Motor neuron (in vitro differentiated cells): Measurements from ENCODE around the gene ZNF646. TPM values are rescaled to one million over a fixed set of nuclear protein-coding genes. Genes with fewer than 3 reads are reported as not detected.

ENCODE experiments used
- total RNA-seq, 8 experiments: library from RNA; unstranded; fragments of 300-600 nt; gene quantifications; 2 replicates each; pipeline versions ENCODE4 v1.2.3 to v1.2.4, GENCODE V29; 2022

ZNF646 gene
- total RNA-seq, 8 experiments from 2014 or later, result 9.8 to 23.0 (median 12.6) TPM

Other genes starting within 250 kb of the ZNF646 start
- 10 to 100 TPM; 16.7 to 40.3 (median 20.5) TPM for gene BCL7C, start 180.3 kb upstream of the ZNF646 start, total RNA-seq
- 1 to 10 TPM in 2 of 8 experiments, under 1 TPM in 6; 0.38 to 2.9 (median 0.66) TPM for gene CTF1, start 177.8 kb upstream of the ZNF646 start, total RNA-seq
- 10 to 100 TPM; 10.4 to 49.8 (median 31.4) TPM for gene FBXL19, start 150.8 kb upstream of the ZNF646 start, total RNA-seq
- gene ORAI3, start 125.4 kb upstream of the ZNF646 start, total RNA-seq, result 10 to 100 TPM in 3 of 8 experiments, 1 to 10 TPM in 5; 4.4 to 37.4 (median 6.8) TPM
- gene SETD1A, start 116.7 kb upstream of the ZNF646 start, total RNA-seq, result 10 to 100 TPM in 2 of 8 experiments, 1 to 10 TPM in 6; 3.5 to 17.0 (median 6.6) TPM
- 10 to 100 TPM in 1 of 8 experiments, 1 to 10 TPM in 6, under 1 TPM in 1; 0.67 to 68.7 (median 1.6) TPM for gene HSD3B7, start 89.2 kb upstream of the ZNF646 start, total RNA-seq
- gene STX1B, start 63.8 kb upstream of the ZNF646 start, total RNA-seq, result 10 to 100 TPM in 4 of 8 experiments, 1 to 10 TPM in 2, under 1 TPM in 2; 0.45 to 20.9 (median 10.0) TPM
- 10 to 100 TPM; 14.0 to 47.5 (median 24.3) TPM for gene STX4, start 40.9 kb upstream of the ZNF646 start, total RNA-seq
- 10 to 100 TPM in 3 of 8 experiments, 1 to 10 TPM in 5; 7.5 to 17.6 (median 9.1) TPM for gene ZNF668, start 182 bp upstream of the ZNF646 start, total RNA-seq
- 1 to 10 TPM in 7 of 8 experiments, under 1 TPM in 1; 0.36 to 6.0 (median 3.5) TPM for gene PRSS53, start 14.5 kb downstream of the ZNF646 start, total RNA-seq
- gene VKORC1, start 20.4 kb downstream of the ZNF646 start, total RNA-seq, result 100 to 1,000 TPM in 1 of 8 experiments, 10 to 100 TPM in 7; 53.8 to 109 (median 72.4) TPM
- 10 to 100 TPM; 14.1 to 46.8 (median 19.6) TPM for gene BCKDK, start 34.0 kb downstream of the ZNF646 start, total RNA-seq
- 10 to 100 TPM; 27.9 to 64.3 (median 54.0) TPM for gene KAT8, start 43.2 kb downstream of the ZNF646 start, total RNA-seq
- 1 to 10 TPM in 1 of 8 experiments, under 1 TPM in 6, not detected in 1; 0.21 to 1.1 (median 0.55) TPM for gene PRSS8, start 61.3 kb downstream of the ZNF646 start, total RNA-seq
- 1 to 10 TPM in 3 of 8 experiments, under 1 TPM in 5; 0.36 to 3.8 (median 0.82) TPM for gene PRSS36, start 75.6 kb downstream of the ZNF646 start, total RNA-seq
- gene FUS, start 105.7 kb downstream of the ZNF646 start, total RNA-seq, result 100 to 1,000 TPM in 3 of 8 experiments, 10 to 100 TPM in 5; 31.7 to 375 (median 75.1) TPM
- gene PYCARD, start 128.3 kb downstream of the ZNF646 start, total RNA-seq, result 10 to 100 TPM in 2 of 8 experiments, 1 to 10 TPM in 2, under 1 TPM in 4; 0.43 to 45.6 (median 1.2) TPM
- under 1 TPM in 7 of 8 experiments, not detected in 1; 0.05 to 0.57 (median 0.13) TPM for gene TRIM72, start 139.7 kb downstream of the ZNF646 start, total RNA-seq
- under 1 TPM in 4 of 8 experiments, not detected in 4; 0.22 to 0.52 (median 0.39) TPM for gene PYDC1, start 142.7 kb downstream of the ZNF646 start, total RNA-seq
- gene ITGAM, start 185.6 kb downstream of the ZNF646 start, total RNA-seq, result 1 to 10 TPM in 2 of 8 experiments, under 1 TPM in 2, not detected in 4; 0.33 to 1.3 (median 0.95) TPM